Liver (tissue), 9 donors: ENCODE data around the gene PDRG1. TPM values are rescaled to one million over a fixed set of nuclear protein-coding genes. Genes with fewer than 3 reads are reported as not detected.
"Not testable (repeated sequence)": the region's sequence is repeated elsewhere in the genome, so short reads cannot be mapped to it uniquely, and the experiment has no call there.

ENCODE experiments used
- DNase-seq: peaks from one replicate; pipeline ENCODE4 v3.0.0-alpha.2; 2017; ENCODE audit warnings: low spot score
- H3K27ac ChIP-seq, 2 donors: one replicate each; pipeline ENCODE4 v1.7.0; 2013; ENCODE audit warnings: inconsistent platforms in 2 of 2, low read length in 2 of 2, control low read depth in 1 of 2, low read depth in 1 of 2, mild to moderate bottlenecking in 1 of 2
- H3K27me3 ChIP-seq, 4 donors: one replicate each; pipeline versions ENCODE4 v1.6.1 to v1.7.0; 2013; ENCODE audit warnings: low read length in 3 of 4, inconsistent platforms in 1 of 4, mild to moderate bottlenecking in 1 of 4, moderate library complexity in 1 of 4; ENCODE audit not compliant: control insufficient read depth in 4 of 4, insufficient read depth in 4 of 4
- H3K36me3 ChIP-seq, 4 donors: one replicate each; pipeline versions ENCODE4 v1.6.1 to v1.7.0; 2013; ENCODE audit warnings: low read length in 3 of 4, mild to moderate bottlenecking in 3 of 4, low read depth in 1 of 4, moderate library complexity in 1 of 4; ENCODE audit not compliant: control insufficient read depth in 4 of 4, insufficient read depth in 3 of 4
- H3K4me1 ChIP-seq, 4 donors: one replicate each; pipeline versions ENCODE4 v1.6.1 to v1.7.0; 2013; ENCODE audit warnings: low read length in 3 of 4, mild to moderate bottlenecking in 3 of 4, moderate library complexity in 1 of 4; ENCODE audit not compliant: control insufficient read depth in 4 of 4, insufficient read depth in 4 of 4
- H3K4me3 ChIP-seq, 3 donors: one replicate each; pipeline versions ENCODE4 v1.6.1 to v1.7.0; 2013; ENCODE audit warnings: low read length in 3 of 3, control low read depth in 1 of 3, low read depth in 1 of 3, mild to moderate bottlenecking in 1 of 3
- H3K9ac ChIP-seq, 2 donors: one replicate each; pipeline ENCODE4 v1.7.0; 2013; ENCODE audit warnings: low read length in 2 of 2, mild to moderate bottlenecking in 2 of 2, moderate library complexity in 2 of 2, control low read depth in 1 of 2, low read depth in 1 of 2
- H3K9me3 ChIP-seq, 4 donors: one replicate each; pipeline versions ENCODE4 v1.6.1 to v1.7.0; 2013; ENCODE audit warnings: low read length in 3 of 4; ENCODE audit not compliant: control insufficient read depth in 4 of 4
- CTCF ChIP-seq: fragments of 150-350 bp; IDR thresholded peaks from 2 replicates; pipeline ENCODE4 v1.5.1; 2017; ENCODE audit warnings: improper control_type of control experiment, low read depth, low read length; ENCODE audit not compliant: missing input control
- EGR1 ChIP-seq, 2 donors: IDR thresholded peaks; 2 replicates each; pipeline ENCODE4 v1.6.1; 2016 to 2018; ENCODE audit warnings: antibody characterized with exemption in 2 of 2, low read depth in 2 of 2
- FOXA1 ChIP-seq: IDR thresholded peaks from 2 replicates; pipeline ENCODE4 v1.6.1; 2016; ENCODE audit warnings: antibody characterized with exemption
- FOXA2 ChIP-seq: IDR thresholded peaks from 2 replicates; pipeline ENCODE4 v1.6.1; 2016; ENCODE audit warnings: antibody characterized with exemption
- GABPA ChIP-seq, 2 donors: IDR thresholded peaks in 1 of 2; conservative IDR thresholded peaks in 1 of 2; 2 replicates each; pipeline ENCODE4 v1.6.1; 2016; ENCODE audit warnings: antibody characterized with exemption in 2 of 2, mild to moderate bottlenecking in 1 of 2, moderate library complexity in 1 of 2
- HNF4A ChIP-seq, 2 donors: conservative IDR thresholded peaks; 2 replicates each; pipeline ENCODE4 v1.6.1; 2016; ENCODE audit warnings: antibody characterized with exemption in 2 of 2, mild to moderate bottlenecking in 2 of 2
- HNF4G ChIP-seq: IDR thresholded peaks from 2 replicates; pipeline ENCODE4 v1.6.1; 2016; ENCODE audit warnings: antibody characterized with exemption
- JUND ChIP-seq, 2 donors: IDR thresholded peaks; 2 replicates each; pipeline ENCODE4 v1.6.1; 2016; ENCODE audit warnings: antibody characterized with exemption in 2 of 2
- NR2F2 ChIP-seq: IDR thresholded peaks from 2 replicates; pipeline ENCODE4 v1.6.1; 2016; ENCODE audit warnings: antibody characterized with exemption
- RAD21 ChIP-seq, 2 donors: IDR thresholded peaks; 2 replicates each; pipeline ENCODE4 v1.6.1; 2016; ENCODE audit warnings: antibody characterized with exemption in 2 of 2, mild to moderate bottlenecking in 2 of 2
- RXRA ChIP-seq, 2 donors: IDR thresholded peaks; 2 replicates each; pipeline ENCODE4 v1.6.1; 2017 to 2018; ENCODE audit warnings: antibody characterized with exemption in 2 of 2, mild to moderate bottlenecking in 1 of 2
- TAF1 ChIP-seq: conservative IDR thresholded peaks from 2 replicates; pipeline ENCODE4 v1.6.1; 2016; ENCODE audit warnings: antibody characterized with exemption, mild to moderate bottlenecking
- YY1 ChIP-seq: IDR thresholded peaks from 2 replicates; pipeline ENCODE4 v1.6.1; 2016; ENCODE audit warnings: antibody characterized with exemption, mild to moderate bottlenecking
- WGBS: extraction: QIAGEN DNeasy Blood & Tissue Kit; methylation state at CpG from one replicate; pipeline ENCODE4 v1.1.7; 2013; 5-methylcytosine and 5-hydroxymethylcytosine counted together
- polyA plus RNA-seq, 2 donors: library from polyadenylated mRNA; stranded (reverse) in 1 of 2; unstranded in 1 of 2; fragments of 200-250 nt in 1 of 2; fragments of >200 nt in 1 of 2; fragmentation: Nextera tagmentation in 1 of 2; extraction: Ambion mirVana in 1 of 2; gene quantifications; one replicate each; pipeline versions ENCODE4 v1.2.1 to v1.2.3, GENCODE V29; 2013 to 2015
- total RNA-seq, 2 donors: library from RNA; depleted of rRNA; stranded (reverse); fragments of >200 nt; gene quantifications; one replicate each; pipeline ENCODE4 v1.2.3, GENCODE V29; 2014
- TF ChIP-seq, protein P1 (sequence below): IDR thresholded peaks from 2 replicates; pipeline ENCODE4 v1.6.1; 2016; ENCODE audit warnings: antibody characterized with exemption
- TF ChIP-seq, protein P2 (sequence below): IDR thresholded peaks from 2 replicates; pipeline ENCODE4 v1.6.1; 2016; ENCODE audit warnings: antibody characterized with exemption, mild to moderate bottlenecking
- TF ChIP-seq, protein P3 (sequence below): IDR thresholded peaks from 2 replicates; pipeline ENCODE4 v1.6.1; 2016; ENCODE audit warnings: antibody characterized with exemption
- donor health status: healthy.
- donor health status: healthy.
- donor health status: healthy.
- donor health status: healthy.
- donor health status: healthy.

The PDRG1 gene
- total and polyA plus RNA-seq, 4 donors: 2.2 to 8.0 (median 3.6) TPM

GRCh38 chr20:31930779-31931178 is 21.1 kb downstream of the PDRG1 start:
- no peaks in the 10 kb centered on the region for H3K36me3 ChIP-seq

GRCh38 chr20:31929631-31930030 is 22.2 kb downstream of the PDRG1 start:
- not testable (repeated sequence) for H3K27ac ChIP-seq, H3K9me3 ChIP-seq, H3K9ac ChIP-seq, H3K4me1 ChIP-seq, H3K36me3 ChIP-seq, DNase-seq, H3K4me3 ChIP-seq, H3K27me3 ChIP-seq
- 79% methylated on average over 4 of the region's 4 CpGs for WGBS

More at GRCh38 chr20:31930779-31931178, 21.1 kb downstream of the PDRG1 start:
- WGBS: 36% methylated on average over 5 of the region's 5 CpGs
- Histone ChIP-seq H3K27me3 (no peaks in the 10 kb centered on the region), H3K27ac (no peak overlapping the region), H3K9ac (no peak overlapping the region), H3K4me3 (no peak overlapping the region), H3K9me3 (no peaks in the 10 kb centered on the region), H3K4me1 (no peaks in the 10 kb centered on the region)
- DNase-seq: no peak
- no peak for TF ChIP-seq GABPA (IDR thresholded peaks at IDR 0.05 in 1 of 2, conservative IDR thresholded peaks at IDR 0.05 in 1 of 2)
- TF ChIP-seq FOXA1: no peak
- no peak for TF ChIP-seq RAD21 (IDR thresholded peaks at IDR 0.05)
- TF ChIP-seq, protein P1, sequence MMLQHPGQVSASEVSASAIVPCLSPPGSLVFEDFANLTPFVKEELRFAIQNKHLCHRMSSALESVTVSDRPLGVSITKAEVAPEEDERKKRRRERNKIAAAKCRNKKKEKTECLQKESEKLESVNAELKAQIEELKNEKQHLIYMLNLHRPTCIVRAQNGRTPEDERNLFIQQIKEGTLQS: no peak
- TF ChIP-seq FOXA2: no peak
- no peak for TF ChIP-seq CTCF
- no peak for TF ChIP-seq EGR1 (IDR thresholded peaks at IDR 0.05; ENCODE audit: low read depth in 2 of 2)

DNA sequence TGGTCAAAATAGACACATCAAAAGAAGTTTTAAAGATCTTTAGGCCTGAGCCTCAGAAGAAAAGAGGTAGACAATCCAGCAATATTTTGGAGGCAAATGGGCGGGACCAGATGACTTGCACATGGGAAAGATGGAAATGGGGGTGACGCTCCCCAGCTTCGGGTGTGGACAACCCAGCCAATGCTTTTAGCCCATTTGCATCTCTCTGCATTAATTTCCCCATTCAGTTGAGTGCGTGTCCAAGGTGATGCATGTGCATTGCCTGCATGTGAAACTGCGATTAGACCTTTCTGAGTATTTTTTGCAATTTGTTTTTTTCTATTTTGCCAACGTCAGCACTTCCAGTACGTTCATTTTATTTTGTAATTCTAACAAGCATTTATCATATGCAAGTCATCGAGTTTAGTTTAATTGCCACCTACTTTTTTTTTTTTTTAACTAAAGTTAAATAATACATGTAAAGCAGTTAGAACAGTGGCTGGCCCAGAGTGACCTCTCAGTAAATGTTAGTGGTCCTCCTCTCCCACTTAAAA is 24.2 kb downstream of the PDRG1 start:
- Histone ChIP-seq H3K9ac (no peak overlapping the region), H3K27me3 (no peaks in the 10 kb centered on the region), H3K4me3 (no peak overlapping the region), H3K9me3 (no peaks in the 10 kb centered on the region), H3K27ac (no peak overlapping the region), H3K36me3 (no peaks in the 10 kb centered on the region), H3K4me1 (no peaks in the 10 kb centered on the region)
- WGBS: 73% methylated on average over 8 of the region's 8 CpGs
- DNase-seq: no peak
- TF ChIP-seq TAF1: no peak
- TF ChIP-seq JUND (IDR thresholded peaks at IDR 0.05): no peak
- TF ChIP-seq RXRA (IDR thresholded peaks at IDR 0.05): no peak
- TF ChIP-seq YY1: no peak
- no peak for TF ChIP-seq EGR1 (IDR thresholded peaks at IDR 0.05; ENCODE audit: low read depth in 2 of 2)
- TF ChIP-seq, protein P2, sequence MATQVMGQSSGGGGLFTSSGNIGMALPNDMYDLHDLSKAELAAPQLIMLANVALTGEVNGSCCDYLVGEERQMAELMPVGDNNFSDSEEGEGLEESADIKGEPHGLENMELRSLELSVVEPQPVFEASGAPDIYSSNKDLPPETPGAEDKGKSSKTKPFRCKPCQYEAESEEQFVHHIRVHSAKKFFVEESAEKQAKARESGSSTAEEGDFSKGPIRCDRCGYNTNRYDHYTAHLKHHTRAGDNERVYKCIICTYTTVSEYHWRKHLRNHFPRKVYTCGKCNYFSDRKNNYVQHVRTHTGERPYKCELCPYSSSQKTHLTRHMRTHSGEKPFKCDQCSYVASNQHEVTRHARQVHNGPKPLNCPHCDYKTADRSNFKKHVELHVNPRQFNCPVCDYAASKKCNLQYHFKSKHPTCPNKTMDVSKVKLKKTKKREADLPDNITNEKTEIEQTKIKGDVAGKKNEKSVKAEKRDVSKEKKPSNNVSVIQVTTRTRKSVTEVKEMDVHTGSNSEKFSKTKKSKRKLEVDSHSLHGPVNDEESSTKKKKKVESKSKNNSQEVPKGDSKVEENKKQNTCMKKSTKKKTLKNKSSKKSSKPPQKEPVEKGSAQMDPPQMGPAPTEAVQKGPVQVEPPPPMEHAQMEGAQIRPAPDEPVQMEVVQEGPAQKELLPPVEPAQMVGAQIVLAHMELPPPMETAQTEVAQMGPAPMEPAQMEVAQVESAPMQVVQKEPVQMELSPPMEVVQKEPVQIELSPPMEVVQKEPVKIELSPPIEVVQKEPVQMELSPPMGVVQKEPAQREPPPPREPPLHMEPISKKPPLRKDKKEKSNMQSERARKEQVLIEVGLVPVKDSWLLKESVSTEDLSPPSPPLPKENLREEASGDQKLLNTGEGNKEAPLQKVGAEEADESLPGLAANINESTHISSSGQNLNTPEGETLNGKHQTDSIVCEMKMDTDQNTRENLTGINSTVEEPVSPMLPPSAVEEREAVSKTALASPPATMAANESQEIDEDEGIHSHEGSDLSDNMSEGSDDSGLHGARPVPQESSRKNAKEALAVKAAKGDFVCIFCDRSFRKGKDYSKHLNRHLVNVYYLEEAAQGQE: no peak
- TF ChIP-seq FOXA2: no peak
- no peak for TF ChIP-seq RAD21 (IDR thresholded peaks at IDR 0.05)
- no peak for TF ChIP-seq CTCF
- no peak for TF ChIP-seq NR2F2
- TF ChIP-seq, protein P3, sequence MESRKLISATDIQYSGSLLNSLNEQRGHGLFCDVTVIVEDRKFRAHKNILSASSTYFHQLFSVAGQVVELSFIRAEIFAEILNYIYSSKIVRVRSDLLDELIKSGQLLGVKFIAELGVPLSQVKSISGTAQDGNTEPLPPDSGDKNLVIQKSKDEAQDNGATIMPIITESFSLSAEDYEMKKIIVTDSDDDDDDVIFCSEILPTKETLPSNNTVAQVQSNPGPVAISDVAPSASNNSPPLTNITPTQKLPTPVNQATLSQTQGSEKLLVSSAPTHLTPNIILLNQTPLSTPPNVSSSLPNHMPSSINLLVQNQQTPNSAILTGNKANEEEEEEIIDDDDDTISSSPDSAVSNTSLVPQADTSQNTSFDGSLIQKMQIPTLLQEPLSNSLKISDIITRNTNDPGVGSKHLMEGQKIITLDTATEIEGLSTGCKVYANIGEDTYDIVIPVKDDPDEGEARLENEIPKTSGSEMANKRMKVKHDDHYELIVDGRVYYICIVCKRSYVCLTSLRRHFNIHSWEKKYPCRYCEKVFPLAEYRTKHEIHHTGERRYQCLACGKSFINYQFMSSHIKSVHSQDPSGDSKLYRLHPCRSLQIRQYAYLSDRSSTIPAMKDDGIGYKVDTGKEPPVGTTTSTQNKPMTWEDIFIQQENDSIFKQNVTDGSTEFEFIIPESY: no peak
- no peak for TF ChIP-seq FOXA1
- TF ChIP-seq, protein P1: no peak
- TF ChIP-seq HNF4A (conservative IDR thresholded peaks at IDR 0.05): no peak
- no peak for TF ChIP-seq HNF4G
